Mesenchymal stem cell (in vitro differentiated cells and primary cell): ENCODE measurements around the gene STX1A.

Experiments used
- DNase-seq: peaks from one replicate; pipeline ENCODE4 v3.0.0-alpha.2; 2013
- H2AFZ ChIP-seq: one replicate; pipeline ENCODE4 v1.6.1; 2013; ENCODE audit warnings: low read depth, mild to moderate bottlenecking, control low read depth, inconsistent platforms, low read length, moderate library complexity
- H2AK5ac ChIP-seq: 2 replicates; pipeline ENCODE4 v1.6.1; 2013; ENCODE audit warnings: low read length, moderate library complexity, mild to moderate bottlenecking, inconsistent platforms; ENCODE audit not compliant: severe bottlenecking
- H2BK120ac ChIP-seq: one replicate; pipeline ENCODE4 v1.6.1; 2013; ENCODE audit warnings: low read depth, mild to moderate bottlenecking, inconsistent platforms, low read length, moderate library complexity
- H2BK12ac ChIP-seq, 2 experiments: one replicate each; pipeline ENCODE4 v1.6.1; 2013; ENCODE audit warnings: inconsistent platforms in 2 of 2, low read length in 2 of 2, mild to moderate bottlenecking in 2 of 2, moderate library complexity in 2 of 2, control low read depth in 1 of 2
- H2BK15ac ChIP-seq: one replicate; pipeline ENCODE4 v1.6.1; 2013; ENCODE audit warnings: mild to moderate bottlenecking, low read depth, inconsistent platforms; ENCODE audit not compliant: poor library complexity, severe bottlenecking
- H2BK5ac ChIP-seq: 2 replicates; pipeline ENCODE4 v1.6.1; 2013; ENCODE audit warnings: low read depth, mild to moderate bottlenecking, low read length, control low read depth, inconsistent platforms; ENCODE audit not compliant: poor library complexity, severe bottlenecking
- H3K14ac ChIP-seq, 2 experiments: one replicate each; pipeline ENCODE4 v1.6.1; 2013; ENCODE audit warnings: inconsistent platforms in 2 of 2, low read length in 2 of 2, control low read depth in 1 of 2, mild to moderate bottlenecking in 1 of 2, moderate library complexity in 1 of 2
- H3K18ac ChIP-seq, 2 experiments: one replicate each; pipeline ENCODE4 v1.6.1; 2013; ENCODE audit warnings: inconsistent platforms in 2 of 2, low read length in 2 of 2, control low read depth in 1 of 2, low read depth in 1 of 2, mild to moderate bottlenecking in 1 of 2
- H3K23ac ChIP-seq, 2 experiments: one replicate each; pipeline ENCODE4 v1.6.1; 2013; ENCODE audit warnings: inconsistent platforms in 2 of 2, low read length in 2 of 2, mild to moderate bottlenecking in 2 of 2, moderate library complexity in 2 of 2, control low read depth in 1 of 2
- H3K27ac ChIP-seq: 2 replicates; pipeline ENCODE4 v1.5.1; 2013; ENCODE audit warnings: mild to moderate bottlenecking, moderate library complexity, low read length, control low read depth, inconsistent platforms; ENCODE audit not compliant: poor library complexity, severe bottlenecking
- H3K27me3 ChIP-seq, 2 experiments: 2 replicates each; pipeline versions ENCODE4 v1.6.1 to v1.7.0; 2013; ENCODE audit warnings: low read length in 2 of 2, mild to moderate bottlenecking in 2 of 2, moderate library complexity in 2 of 2, control low read depth in 1 of 2, inconsistent platforms in 1 of 2; ENCODE audit not compliant: control insufficient read depth in 1 of 2, insufficient read depth in 1 of 2
- H3K36me3 ChIP-seq, 2 experiments: 2 replicates each; pipeline versions ENCODE4 v1.6.1 to v1.7.0; 2013; ENCODE audit warnings: low read length in 2 of 2, control low read depth in 1 of 2, inconsistent platforms in 1 of 2, low read depth in 1 of 2, mild to moderate bottlenecking in 1 of 2; ENCODE audit not compliant: insufficient read depth in 2 of 2, control insufficient read depth in 1 of 2
- H3K4ac ChIP-seq, 2 experiments: one replicate each; pipeline ENCODE4 v1.6.1; 2013; ENCODE audit warnings: inconsistent platforms in 2 of 2, low read length in 2 of 2, mild to moderate bottlenecking in 2 of 2, moderate library complexity in 2 of 2, control low read depth in 1 of 2, low read depth in 1 of 2
- H3K4me1 ChIP-seq: 2 replicates; pipeline ENCODE4 v1.6.1; 2013; ENCODE audit warnings: low read depth, low read length, control low read depth; ENCODE audit not compliant: control insufficient read depth, insufficient read depth
- H3K4me2 ChIP-seq: 2 replicates; pipeline ENCODE4 v1.6.1; 2013; ENCODE audit warnings: low read length, mild to moderate bottlenecking, inconsistent platforms; ENCODE audit not compliant: poor library complexity, severe bottlenecking
- H3K4me3 ChIP-seq, 2 experiments: 2 replicates each; pipeline versions ENCODE4 v1.5.1 to v1.7.0; 2013; ENCODE audit warnings: low read length in 2 of 2, mild to moderate bottlenecking in 2 of 2, control low read depth in 1 of 2, low read depth in 1 of 2; ENCODE audit not compliant: insufficient read depth in 1 of 2
- H3K79me1 ChIP-seq: replicated peaks from 2 replicates; pipeline ENCODE4 v1.6.1; 2013; ENCODE audit warnings: mild to moderate bottlenecking, control low read depth, low read length, inconsistent platforms; ENCODE audit not compliant: poor library complexity, severe bottlenecking
- H3K9ac ChIP-seq: 2 replicates; pipeline ENCODE4 v1.7.0; 2013; ENCODE audit warnings: mild to moderate bottlenecking, low read length, moderate library complexity
- H3K9me3 ChIP-seq: 2 replicates; pipeline ENCODE4 v1.7.0; 2013; ENCODE audit warnings: mild to moderate bottlenecking, low read length; ENCODE audit not compliant: control insufficient read depth
- H4K8ac ChIP-seq: one replicate; pipeline ENCODE4 v1.6.1; 2013; ENCODE audit warnings: inconsistent platforms, mild to moderate bottlenecking, low read length, moderate library complexity
- H4K91ac ChIP-seq: one replicate; pipeline ENCODE4 v1.6.1; 2013; ENCODE audit warnings: mild to moderate bottlenecking, low read length, inconsistent platforms
- WGBS: methylation state at CpG from one replicate; pipeline ENCODE4 v1.1.7; 2013; ENCODE audit warnings: mixed read lengths; 5-methylcytosine and 5-hydroxymethylcytosine counted together

STX1A gene

GRCh38 chr7:73671322-73671661, 48.2 kb downstream of the STX1A start:
- Histone ChIP-seq H3K27me3 (peaks cover 4 to 7% of the 10 kb centered on the region in 2 experiments), H3K4ac (no peak overlapping the region), H3K4me2 (no peak overlapping the region), H2BK12ac (no peak overlapping the region), H2BK15ac (no peak overlapping the region), H2AK5ac (no peak overlapping the region), H3K18ac (no peak overlapping the region), H2AFZ (no peak overlapping the region), H3K27ac (no peak overlapping the region), H3K36me3 (peaks cover 0 to 23% of the 10 kb centered on the region in 2 experiments), H3K9ac (no peak overlapping the region), H4K8ac (no peak overlapping the region), H3K9me3 (no peaks in the 10 kb centered on the region), H4K91ac (no peak overlapping the region), H3K4me3 (no peak overlapping the region), H3K23ac (no peak overlapping the region), H3K4me1 (peaks cover 18% of the 10 kb centered on the region), H2BK120ac (no peak overlapping the region), H2BK5ac (no peak overlapping the region), H3K14ac (no peak overlapping the region), H3K79me1 (peaks cover 10% of the 10 kb centered on the region)
- no peak for DNase-seq
- 66% methylated on average over 4 of the region's 12 CpGs for WGBS

- no peak overlapping the region for H3K9ac ChIP-seq
- H2BK5ac ChIP-seq: no peak overlapping the region
- H3K23ac ChIP-seq: no peak overlapping the region
- peaks cover 0 to 23% of the 10 kb centered on the region in 2 experiments for H3K36me3 ChIP-seq
- H2BK12ac ChIP-seq: no peak overlapping the region
- WGBS: 75% methylated on average over 11 of the region's 12 CpGs
- H2BK15ac ChIP-seq: no peak overlapping the region
- no peak overlapping the region for H2AK5ac ChIP-seq
- no peak overlapping the region for H3K27ac ChIP-seq
- H3K4me1 ChIP-seq: peaks cover 18% of the 10 kb centered on the region
- H3K79me1 ChIP-seq: peaks cover 10% of the 10 kb centered on the region
- H3K27me3 ChIP-seq: peaks cover 7 to 18% of the 10 kb centered on the region in 2 experiments
- no peak overlapping the region for H2BK120ac ChIP-seq
- no peaks in the 10 kb centered on the region for H3K9me3 ChIP-seq
- no peak for DNase-seq
- H4K91ac ChIP-seq: no peak overlapping the region
- no peak overlapping the region for H3K18ac ChIP-seq
- H2AFZ ChIP-seq: no peak overlapping the region
- H3K4ac ChIP-seq: no peak overlapping the region
- H3K14ac ChIP-seq: no peak overlapping the region
- H3K4me3 ChIP-seq: no peak overlapping the region
- no peak overlapping the region for H4K8ac ChIP-seq
- H3K4me2 ChIP-seq: no peak overlapping the region
Measured at GRCh38 chr7:73669858-73670385, 49.5 kb downstream of the STX1A start.

- Histone ChIP-seq H3K4ac (no peak overlapping the region), H3K4me3 (peak overlapping the region in 1 of 2 experiments; percentile 84)
- WGBS: 92% methylated on average over 19 of the region's 19 CpGs
Measured at GRCh38 chr7:73669288-73669701, 50.2 kb downstream of the STX1A start.

GRCh38 chr7:73668886-73669230, 50.6 kb downstream of the STX1A start:
- Histone ChIP-seq H3K4me2 (peak overlapping the region; percentile 73), H2AK5ac (no peak overlapping the region), H3K27ac (no peak overlapping the region), H3K36me3 (peaks cover 0 to 23% of the 10 kb centered on the region in 2 experiments), H3K9me3 (no peaks in the 10 kb centered on the region), H3K79me1 (peaks cover 10% of the 10 kb centered on the region), H2BK15ac (no peak overlapping the region), H3K14ac (no peak overlapping the region), H3K18ac (no peak overlapping the region), H3K9ac (peak overlapping the region; percentile 81), H3K23ac (no peak overlapping the region), H2BK12ac (no peak overlapping the region), H2BK120ac (no peak overlapping the region), H2BK5ac (no peak overlapping the region), H3K4me3 (peak overlapping the region; percentile 75 to 84), H3K27me3 (peaks cover 7 to 25% of the 10 kb centered on the region in 2 experiments), H3K4me1 (peaks cover 18% of the 10 kb centered on the region), H4K8ac (peak overlapping the region; percentile 20), H2AFZ (no peak overlapping the region), H3K4ac (no peak overlapping the region), H4K91ac (peak overlapping the region; percentile 18)
- no peak for DNase-seq
- whole genome bisulfite sequencing: 84% methylated on average over 4 of the region's 5 CpGs

More at GRCh38 chr7:73669288-73669701, 50.2 kb downstream of the STX1A start:
- Histone ChIP-seq H2BK12ac (no peak overlapping the region), H3K27ac (no peak overlapping the region), H3K4me2 (peak overlapping the region; percentile 73), H3K9me3 (no peaks in the 10 kb centered on the region), H3K27me3 (peaks cover 7 to 23% of the 10 kb centered on the region in 2 experiments), H3K18ac (no peak overlapping the region), H3K36me3 (peaks cover 0 to 23% of the 10 kb centered on the region in 2 experiments), H2BK15ac (no peak overlapping the region), H4K8ac (no peak overlapping the region), H2AK5ac (no peak overlapping the region), H2AFZ (no peak overlapping the region), H3K23ac (no peak overlapping the region), H3K79me1 (peaks cover 10% of the 10 kb centered on the region), H3K9ac (peak overlapping the region; percentile 81), H3K14ac (no peak overlapping the region), H4K91ac (no peak overlapping the region), H2BK120ac (no peak overlapping the region), H3K4me1 (peaks cover 18% of the 10 kb centered on the region), H2BK5ac (no peak overlapping the region)
- no peak for DNase-seq
